H1 (cell line): ENCODE data around the gene EPN2. TPM values are rescaled to one million over a fixed set of nuclear protein-coding genes. Genes with fewer than 3 reads are reported as not detected.

Experiments used
- CTCF ChIA-PET: fragments of 300-600 bp; sonication (Branson Sonifier 250); formaldehyde crosslinking; loops from one replicate; lab custom pipeline; 2021; ENCODE audit not compliant: partially characterized antibody; lab: Charles Lee
- POLR2A ChIA-PET: fragments of 300-600 bp; sonication (Branson Sonifier 250); formaldehyde crosslinking; loops from one replicate; lab custom pipeline; 2021; ENCODE audit warnings: inconsistent platforms; ENCODE audit not compliant: partially characterized antibody; lab: Charles Lee
- DNase-seq, 2 experiments: peaks; one replicate each; pipeline versions ENCODE4 v3.0.0 to v3.0.0-alpha.2; 2010 to 2022; ENCODE audit warnings: low spot score in 2 of 2, low read depth in 1 of 2, mixed read lengths in 1 of 2
- FAIRE-seq: peaks from 2 replicates; lab custom pipeline; 2011; peaks lifted over from hg19 to GRCh38; lab: Jason Lieb, UNC
- H2AFZ ChIP-seq: 2 replicates; pipeline ENCODE4 v1.8.1; 2012; ENCODE audit warnings: low read length, inconsistent platforms
- H2AK5ac ChIP-seq: 2 replicates; pipeline ENCODE4 v1.6.1; 2013; ENCODE audit warnings: low read depth, low read length
- H2BK120ac ChIP-seq: replicated peaks from 2 replicates; pipeline ENCODE3; 2013; ENCODE audit warnings: low read depth, low read length, inconsistent platforms
- H2BK12ac ChIP-seq: 2 replicates; pipeline ENCODE4 v1.6.1; 2013; ENCODE audit warnings: low read depth, low read length
- H2BK15ac ChIP-seq: 2 replicates; pipeline ENCODE4 v1.6.1; 2013; ENCODE audit warnings: low read length
- H2BK20ac ChIP-seq: 2 replicates; pipeline ENCODE4 v1.6.1; 2013; ENCODE audit warnings: low read length
- H2BK5ac ChIP-seq: 2 replicates; pipeline ENCODE4 v1.6.1; 2013; ENCODE audit warnings: low read depth, low read length
- H3K14ac ChIP-seq: 2 replicates; pipeline ENCODE4 v1.6.1; 2013; ENCODE audit warnings: inconsistent platforms; ENCODE audit not compliant: insufficient read length
- H3K18ac ChIP-seq: 2 replicates; pipeline ENCODE4 v1.6.1; 2013; ENCODE audit warnings: low read length; ENCODE audit errors: extremely low read depth
- H3K23ac ChIP-seq: 2 replicates; pipeline ENCODE4 v1.6.1; 2013; ENCODE audit warnings: inconsistent platforms; ENCODE audit not compliant: insufficient read length
- H3K23me2 ChIP-seq: 2 replicates; pipeline ENCODE4 v1.6.1; 2013; ENCODE audit warnings: low read depth, low read length
- H3K27ac ChIP-seq: 2 replicates; pipeline ENCODE4 v1.6.1; 2011; ENCODE audit warnings: low read depth, low read length, inconsistent platforms
- H3K27me3 ChIP-seq, 4 experiments: replicated peaks in 1 of 4; 1 replicate in 1 of 4; 2 replicates in 3 of 4; pipeline versions ENCODE4 v1.6.1 to v1.8.1; 2011 to 2013; ENCODE audit warnings: low read length in 3 of 4, mild to moderate bottlenecking in 3 of 4, inconsistent platforms in 2 of 4, mixed read lengths in 2 of 4, moderate library complexity in 1 of 4; ENCODE audit not compliant: control insufficient read depth in 3 of 4, insufficient read depth in 3 of 4; ENCODE audit errors: extremely low read depth in 1 of 4
- H3K36me3 ChIP-seq, 4 experiments: 2 replicates each; pipeline versions ENCODE4 v1.6.1 to v1.8.1; 2011 to 2013; ENCODE audit warnings: mild to moderate bottlenecking in 4 of 4, low read length in 3 of 4, moderate library complexity in 2 of 4, control low read depth in 1 of 4, inconsistent platforms in 1 of 4; ENCODE audit not compliant: insufficient read depth in 4 of 4, control insufficient read depth in 2 of 4
- H3K4ac ChIP-seq: replicated peaks from 2 replicates; pipeline ENCODE3; 2013; ENCODE audit warnings: low read length, low read depth, mixed read lengths, inconsistent platforms; ENCODE audit not compliant: insufficient read length
- H3K4me1 ChIP-seq, 4 experiments: replicated peaks in 1 of 4; 1 replicate in 1 of 4; 2 replicates in 3 of 4; pipeline versions ENCODE4 v1.6.1 to v1.8.1; 2011 to 2013; ENCODE audit warnings: low read length in 3 of 4, inconsistent platforms in 2 of 4, mixed read lengths in 1 of 4; ENCODE audit not compliant: insufficient read depth in 4 of 4, control insufficient read depth in 3 of 4
- H3K4me2 ChIP-seq, 2 experiments: 2 replicates each; pipeline versions ENCODE4 v1.6.1 to v1.8.1; 2011 to 2013; ENCODE audit warnings: low read depth in 2 of 2, low read length in 2 of 2, control low read depth in 1 of 2, inconsistent platforms in 1 of 2, mild to moderate bottlenecking in 1 of 2; ENCODE audit not compliant: insufficient read depth in 1 of 2
- H3K4me3 ChIP-seq, 4 experiments: fragments of 200-600, 300-600 bp in 1 of 4; sonication (generic), shearing (Covaris generic), sonication (Bioruptor Twin) in 1 of 4; 2 replicates each; pipeline versions ENCODE4 v1.5.1 to v1.8.1; 2011 to 2016; ENCODE audit warnings: low read length in 4 of 4, low read depth in 3 of 4, control low read depth in 2 of 4, inconsistent platforms in 2 of 4, mild to moderate bottlenecking in 2 of 4, mixed read lengths in 1 of 4, moderate library complexity in 1 of 4; ENCODE audit not compliant: insufficient read depth in 2 of 4; ENCODE audit errors: extremely low read depth in 1 of 4
- H3K56ac ChIP-seq: replicated peaks from 2 replicates; pipeline ENCODE3; 2013; ENCODE audit warnings: low read depth, mild to moderate bottlenecking, mixed read lengths, low read length, inconsistent platforms; ENCODE audit not compliant: insufficient read length
- H3K79me1 ChIP-seq: 2 replicates; pipeline ENCODE4 v1.6.1; 2013; ENCODE audit warnings: low read depth, low read length, control low read depth
- H3K79me2 ChIP-seq, 2 experiments: 2 replicates each; pipeline versions ENCODE4 v1.6.1 to v1.8.1; 2012 to 2013; ENCODE audit warnings: low read length in 2 of 2, mild to moderate bottlenecking in 2 of 2, inconsistent platforms in 1 of 2; ENCODE audit not compliant: insufficient read depth in 2 of 2, control insufficient read depth in 1 of 2
- H3K9ac ChIP-seq, 4 experiments: replicated peaks in 1 of 4; 1 replicate in 1 of 4; 2 replicates in 3 of 4; pipeline versions ENCODE4 v1.6.1 to v1.8.1; 2011 to 2013; ENCODE audit warnings: low read depth in 3 of 4, low read length in 3 of 4, control low read depth in 2 of 4, mild to moderate bottlenecking in 2 of 4, moderate library complexity in 2 of 4, inconsistent platforms in 1 of 4; ENCODE audit errors: extremely low read depth in 1 of 4
- H3K9me3 ChIP-seq, 2 experiments: 2 replicates each; pipeline versions ENCODE4 v1.6.1 to v1.8.1; 2012 to 2013; ENCODE audit warnings: mild to moderate bottlenecking in 2 of 2, moderate library complexity in 2 of 2, control low read depth in 1 of 2, inconsistent platforms in 1 of 2, low read depth in 1 of 2, low read length in 1 of 2, mixed read lengths in 1 of 2; ENCODE audit not compliant: insufficient read depth in 2 of 2
- H4K20me1 ChIP-seq, 2 experiments: replicated peaks in 1 of 2; 2 replicates each; pipeline versions ENCODE3 to v1.8.1; 2011 to 2013; ENCODE audit warnings: inconsistent platforms in 2 of 2, low read length in 2 of 2, mild to moderate bottlenecking in 1 of 2; ENCODE audit not compliant: insufficient read depth in 2 of 2, control insufficient read depth in 1 of 2
- H4K5ac ChIP-seq: 2 replicates; pipeline ENCODE4 v1.6.1; 2013; ENCODE audit warnings: low read length, low read depth, mixed read lengths, inconsistent platforms; ENCODE audit not compliant: insufficient read length
- H4K8ac ChIP-seq: 2 replicates; pipeline ENCODE4 v1.8.0; 2013; ENCODE audit warnings: mild to moderate bottlenecking, moderate library complexity, low read length, inconsistent platforms; ENCODE audit not compliant: insufficient read depth; ENCODE audit errors: extremely low read depth
- H4K91ac ChIP-seq: replicated peaks from 2 replicates; pipeline ENCODE3; 2013; ENCODE audit warnings: low read length, mixed read lengths, inconsistent platforms; ENCODE audit not compliant: insufficient read length
- GABPA ChIP-seq: IDR thresholded peaks from 2 replicates; pipeline ENCODE4 v1.6.1; 2011; ENCODE audit warnings: mild to moderate bottlenecking, low read length, moderate library complexity, borderline replicate concordance; ENCODE audit not compliant: insufficient read depth
- KDM5A ChIP-seq: fragments of 200-600 bp; IDR thresholded peaks from 2 replicates; pipeline ENCODE4 v1.7.1; 2012; ENCODE audit warnings: mild to moderate bottlenecking, low read length, inconsistent platforms, mixed read lengths
- SP2 ChIP-seq: IDR thresholded peaks from 2 replicates; pipeline ENCODE4 v1.6.1; 2012; ENCODE audit warnings: mild to moderate bottlenecking, low read length, inconsistent platforms
- WGBS, 2 experiments: shearing (Covaris generic) in 1 of 2; methylation state at CpG; one replicate each; pipeline versions ENCODE4 v1.1.6 to v1.1.7; 2013 to 2015; ENCODE audit warnings: low lambda C conversion rate in 2 of 2, mixed read lengths in 2 of 2, inconsistent platforms in 1 of 2, low coverage in 1 of 2, missing lambda C conversion rate in 1 of 2; ENCODE audit not compliant: insufficient replicate concordance in 2 of 2, insufficient coverage in 1 of 2, insufficient read length in 1 of 2; ENCODE audit errors: extremely low coverage in 1 of 2, missing lambda C conversion rate in 1 of 2; 5-methylcytosine and 5-hydroxymethylcytosine counted together
- polyA plus RNA-seq, 7 experiments: library from polyadenylated mRNA; depleted of rRNA in 3 of 7; stranded (reverse) in 5 of 7; unstranded in 2 of 7; fragments of >200 nt in 5 of 7; fragments of 200-250 nt in 2 of 7; gene quantifications; 1 replicate in 5 of 7; 2 replicates in 1 of 7; 4 replicates in 1 of 7; pipeline versions ENCODE4 v1.2.1 to v1.2.3, GENCODE V29; 2011 to 2013; ENCODE audit warnings: missing spikeins in 2 of 7, mixed read lengths in 2 of 7
- total RNA-seq: library from RNA; stranded (reverse); fragmentation: NEBNext Ultra II Directional; extraction: Animal tissue kit (Norgen Biotek cat#: 25700); gene quantifications from 2 replicates; pipeline ENCODE4 v1.2.1, GENCODE V29; 2021

The EPN2 gene
- total and polyA plus RNA-seq, 2 of the 8 experiments (the other 6 are each of a cell fraction or from before 2014, with no cell fraction given) = 28.7 to 55.8 TPM

GRCh38 chr17:19345067-19345460 is 107.9 kb downstream of the EPN2 start:
- Histone ChIP-seq H3K14ac (no peak overlapping the region), H3K79me1 (no peaks in the 10 kb centered on the region), H3K79me2 (no peaks in the 10 kb centered on the region), H2BK5ac (no peak overlapping the region), H3K56ac (no peak overlapping the region), H3K23me2 (no peaks in the 10 kb centered on the region), H3K27me3 (no peaks in the 10 kb centered on the region), H2BK120ac (no peak overlapping the region), H3K18ac (no peak overlapping the region), H3K9me3 (no peaks in the 10 kb centered on the region), H4K8ac (peak overlapping the region; percentile 41), H2AK5ac (no peak overlapping the region), H3K4me1 (peaks cover 0 to 7% (median under 1%) of the 10 kb centered on the region in 4 experiments; a peak in 3 of 7 replicates), H3K23ac (no peak overlapping the region), H3K27ac (no peak overlapping the region), H3K36me3 (peaks cover 0 to 5% (median 2%) of the 10 kb centered on the region in 4 experiments; a peak in 2 of 8 replicates), H3K9ac (no peak overlapping the region), H4K5ac (no peak overlapping the region), H2AFZ (no peak overlapping the region), H4K91ac (no peak overlapping the region), H3K4me3 (no peak overlapping the region), H4K20me1 (peaks cover 0 to 1% of the 10 kb centered on the region in 2 experiments), H3K4ac (no peak overlapping the region), H2BK15ac (no peak overlapping the region), H3K4me2 (no peak overlapping the region), H2BK12ac (no peak overlapping the region), H2BK20ac (no peak overlapping the region)
- ChIA-PET CTCF (interaction anchor here (0.6 to 9.8 kb wide), 2 partner anchors 23 to 99 kb away, joined by 3 to 70 read pairs; no protein-coding TSS in a partner anchor), POLR2A (interaction anchor here (1.5 kb wide), 1 partner anchor 13 kb away, joined by 6 read pairs; no protein-coding TSS in a partner anchor)
- FAIRE-seq (no peak), DNase-seq (no peak)
- 91% methylated on average over 7 of the region's 7 CpGs; no CpG with 5 or more reads in 1 of the 2 experiments for WGBS, 2 experiments
- TF ChIP-seq KDM5A (no peak), SP2 (no peak), GABPA (no peak)
